ENCODE measurements around the gene PIGU.
"Not testable (repeated sequence)": the region's sequence is repeated elsewhere in the genome, so short reads cannot be mapped to it uniquely, and the experiment has no call there.

Gene PIGU, protein sequence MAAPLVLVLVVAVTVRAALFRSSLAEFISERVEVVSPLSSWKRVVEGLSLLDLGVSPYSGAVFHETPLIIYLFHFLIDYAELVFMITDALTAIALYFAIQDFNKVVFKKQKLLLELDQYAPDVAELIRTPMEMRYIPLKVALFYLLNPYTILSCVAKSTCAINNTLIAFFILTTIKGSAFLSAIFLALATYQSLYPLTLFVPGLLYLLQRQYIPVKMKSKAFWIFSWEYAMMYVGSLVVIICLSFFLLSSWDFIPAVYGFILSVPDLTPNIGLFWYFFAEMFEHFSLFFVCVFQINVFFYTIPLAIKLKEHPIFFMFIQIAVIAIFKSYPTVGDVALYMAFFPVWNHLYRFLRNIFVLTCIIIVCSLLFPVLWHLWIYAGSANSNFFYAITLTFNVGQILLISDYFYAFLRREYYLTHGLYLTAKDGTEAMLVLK

DNA sequence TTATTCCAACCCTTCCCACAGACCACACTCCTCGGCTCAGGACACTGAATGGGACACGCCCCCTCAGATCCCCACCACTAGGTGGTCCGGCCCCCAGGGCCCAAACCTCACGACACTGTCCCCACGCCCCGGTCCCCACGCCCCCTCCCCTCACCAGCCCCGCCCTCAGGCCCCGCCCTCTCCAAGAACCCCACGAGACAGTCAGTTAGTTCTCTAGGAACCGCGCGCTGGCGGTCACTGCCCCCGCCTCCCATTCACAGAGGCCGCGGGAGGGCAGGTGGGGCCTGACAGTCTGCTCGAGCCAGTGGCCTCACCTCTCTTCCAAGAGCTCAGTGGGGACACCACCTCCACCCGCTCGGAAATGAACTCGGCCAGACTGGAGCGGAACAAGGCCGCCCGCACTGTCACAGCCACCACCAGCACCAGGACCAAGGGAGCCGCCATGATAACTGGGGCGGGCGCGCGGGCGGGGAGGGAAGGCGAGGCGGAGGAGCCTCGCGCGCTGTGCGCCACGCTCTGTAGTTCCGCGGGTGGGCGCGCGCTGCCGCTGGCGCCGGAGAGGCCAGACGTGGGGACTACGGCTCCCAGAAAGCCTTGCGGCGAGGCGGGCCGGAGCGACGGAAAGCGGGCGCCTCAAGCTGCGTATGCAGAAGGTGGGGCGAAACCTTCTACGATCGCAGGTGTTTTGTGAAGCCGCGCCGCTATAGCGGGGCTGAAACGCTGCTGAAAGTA lies at the start of gene PIGU:
Gene PIGU, minus strand, starts transcription at position 451 of the 732 bp plus-strand sequence. Its CDS starts 7 bp downstream, at position 444.
- peak; percentile 95 for DNase-seq

DNA sequence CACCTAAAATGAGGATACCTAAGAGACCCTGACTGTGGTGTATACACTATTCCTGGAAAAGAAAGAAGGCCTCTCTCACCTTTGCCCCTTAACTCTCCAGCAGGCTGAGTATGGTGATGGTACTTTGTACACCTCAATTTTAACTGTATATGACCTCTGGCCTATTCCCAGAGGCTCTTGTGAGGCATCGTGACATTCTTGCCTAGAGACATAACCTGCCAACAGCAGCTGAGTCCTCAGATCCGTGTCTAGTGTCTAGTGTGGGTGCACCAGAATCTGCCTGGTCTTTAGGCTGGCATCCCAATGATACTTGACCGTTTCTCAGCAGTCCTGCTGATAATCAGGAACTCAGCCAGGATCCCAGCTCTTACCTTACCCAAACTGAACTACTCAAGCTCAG lies 47.3 kb upstream of the PIGU start:
- no peak for DNase-seq

DNA sequence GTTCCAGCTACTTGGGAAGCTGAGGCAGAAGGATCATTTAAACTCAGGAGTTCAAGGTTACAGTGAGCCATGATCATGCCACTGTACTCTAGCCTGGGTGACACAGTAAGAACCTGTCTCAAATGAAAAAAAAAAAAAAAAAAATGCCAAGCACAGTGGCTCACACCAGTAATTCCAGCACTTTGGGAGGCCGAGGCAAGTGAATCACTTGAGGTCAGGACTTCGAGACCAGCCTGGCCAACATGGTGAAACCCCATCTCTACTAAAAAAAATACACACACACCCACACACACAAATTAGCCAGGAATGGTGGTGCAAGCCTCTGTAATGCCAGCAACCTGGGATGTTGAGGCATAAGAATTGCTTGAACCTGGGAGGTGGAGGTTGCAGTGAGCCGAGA lies 45.7 kb upstream of the PIGU start:
- DNase-seq = not testable (repeated sequence)

DNA sequence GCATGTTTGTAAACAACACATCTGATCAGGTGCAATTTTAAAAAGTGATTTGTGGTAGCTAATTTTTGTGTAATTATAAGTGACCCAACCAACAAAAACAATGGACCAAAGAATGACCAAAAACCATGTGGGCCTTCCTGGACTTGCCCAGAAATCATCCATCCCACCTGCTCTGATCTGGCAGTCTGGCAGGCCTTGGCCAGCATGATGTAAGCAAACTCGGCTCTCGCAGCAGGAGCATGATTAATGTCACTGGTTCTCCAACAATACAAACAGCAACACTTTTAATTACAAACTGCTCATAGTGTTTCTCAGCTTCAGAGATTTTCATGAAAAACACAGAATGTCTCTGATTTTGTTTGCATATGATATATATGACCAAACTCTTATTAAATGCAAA lies 43.4 kb upstream of the PIGU start:
- no peak for DNase-seq

DNA sequence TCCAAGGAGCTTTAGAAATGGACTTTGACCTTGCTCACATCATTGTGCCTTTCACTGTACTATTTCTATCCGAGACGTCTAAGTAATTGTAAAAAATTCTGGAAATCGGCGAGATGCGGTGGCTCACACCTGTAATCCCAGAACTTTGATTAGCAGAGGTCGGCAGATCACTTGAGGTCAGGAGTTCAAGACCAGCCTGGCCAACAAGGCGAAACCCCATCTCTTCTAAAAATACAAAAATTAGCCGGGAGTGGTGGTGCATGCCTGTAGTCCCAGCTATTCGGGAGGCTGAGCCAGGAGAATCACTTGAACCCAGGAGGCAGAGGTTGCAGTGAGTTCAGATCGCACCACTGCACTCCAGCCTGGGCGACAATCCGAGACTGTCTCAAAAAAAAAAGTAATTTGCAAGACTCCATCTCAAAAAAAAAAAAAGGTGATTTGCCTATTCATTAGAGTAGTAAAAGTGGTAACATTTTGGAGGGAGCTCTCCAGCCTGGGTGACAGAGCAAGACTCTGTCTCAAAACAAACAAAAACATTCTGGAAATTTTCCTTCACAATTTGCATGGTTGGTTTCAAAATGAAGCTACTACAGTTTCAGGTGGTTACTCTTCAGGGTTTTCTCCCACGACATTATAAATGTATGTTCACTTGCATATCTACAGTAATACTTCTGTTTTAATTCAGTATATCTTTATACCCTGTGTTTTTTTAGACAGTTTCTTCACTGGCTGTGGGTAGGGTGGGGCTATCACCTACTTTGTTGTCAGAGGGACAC lies 42.5 kb upstream of the PIGU start:
- DNase-seq = not testable (repeated sequence)

DNA sequence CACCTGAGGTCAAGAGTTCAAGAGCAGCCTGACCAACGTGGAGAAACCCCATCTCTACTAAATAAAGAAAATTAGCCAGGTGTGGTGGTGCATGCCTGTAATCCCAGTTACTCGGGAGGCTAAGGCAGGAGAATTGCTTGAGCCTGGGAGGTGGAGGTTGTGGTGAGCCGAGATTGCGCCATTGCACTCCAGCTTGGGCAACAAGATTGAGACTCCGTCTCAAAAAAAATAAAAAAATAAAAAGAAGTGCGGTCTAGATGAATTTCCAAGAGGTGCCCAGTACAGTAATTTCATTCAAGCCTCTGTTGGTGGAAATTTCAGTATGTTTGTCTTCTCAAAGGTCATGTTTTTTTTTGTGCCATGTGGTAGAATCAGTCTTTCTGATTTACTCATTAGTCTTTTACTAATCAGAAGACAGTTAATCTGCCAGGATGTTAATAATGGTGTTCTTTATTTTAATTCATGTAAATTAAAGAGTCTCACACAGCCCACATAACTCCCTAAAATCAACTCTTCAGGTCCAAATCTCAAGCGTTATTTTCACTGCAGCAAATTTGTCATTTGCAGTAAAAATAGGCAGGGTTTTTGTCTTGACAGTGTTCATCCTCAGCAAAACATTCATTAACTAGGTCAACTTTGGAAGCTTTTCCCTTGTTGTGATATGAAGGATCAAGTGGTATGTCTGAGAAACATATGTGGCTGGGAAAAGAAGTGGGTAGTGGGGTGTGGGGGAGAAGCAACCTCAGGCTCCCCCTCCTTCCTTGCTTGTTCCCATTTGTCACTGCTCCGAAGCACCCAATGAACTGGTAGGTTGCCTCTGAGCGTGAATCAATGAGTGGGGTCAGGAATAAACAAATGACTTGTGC lies 40.6 kb upstream of the PIGU start:
- no peak for DNase-seq

DNA sequence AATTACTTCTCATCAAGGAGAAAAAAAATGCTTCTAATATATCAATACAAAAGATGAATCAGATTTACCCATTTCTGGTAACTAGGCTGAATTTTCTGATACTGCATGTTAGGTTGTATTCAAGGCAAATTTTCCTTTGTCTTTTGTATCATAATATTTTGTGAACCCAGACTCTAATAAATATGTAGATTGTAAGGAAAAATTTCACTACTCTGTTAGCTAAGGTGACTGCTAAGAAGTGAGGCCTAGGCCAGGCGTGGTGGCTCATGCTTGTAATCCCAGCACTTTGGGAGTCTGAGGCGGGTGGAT lies 40.0 kb upstream of the PIGU start:
- no peak for DNase-seq

DNA sequence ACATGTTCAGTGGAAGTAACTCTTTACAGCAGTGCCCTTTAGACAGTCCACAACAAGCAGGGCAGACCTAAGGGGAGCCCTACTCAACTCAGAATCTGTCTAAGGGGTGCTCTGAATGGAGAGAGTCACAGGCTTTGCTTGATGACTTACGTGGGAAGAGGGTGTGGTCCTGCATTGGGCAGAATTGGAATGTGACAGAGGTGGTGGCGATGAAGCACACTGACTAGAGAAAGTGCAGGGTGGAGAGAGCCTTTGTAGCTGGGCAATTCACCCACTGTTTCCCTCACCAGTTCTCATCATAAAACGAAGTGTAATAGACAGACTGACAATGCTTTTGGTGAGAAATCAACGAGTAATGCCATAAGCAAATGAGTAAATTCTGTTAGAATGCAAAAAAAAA lies 38.5 kb upstream of the PIGU start:
- no peak for DNase-seq

DNA sequence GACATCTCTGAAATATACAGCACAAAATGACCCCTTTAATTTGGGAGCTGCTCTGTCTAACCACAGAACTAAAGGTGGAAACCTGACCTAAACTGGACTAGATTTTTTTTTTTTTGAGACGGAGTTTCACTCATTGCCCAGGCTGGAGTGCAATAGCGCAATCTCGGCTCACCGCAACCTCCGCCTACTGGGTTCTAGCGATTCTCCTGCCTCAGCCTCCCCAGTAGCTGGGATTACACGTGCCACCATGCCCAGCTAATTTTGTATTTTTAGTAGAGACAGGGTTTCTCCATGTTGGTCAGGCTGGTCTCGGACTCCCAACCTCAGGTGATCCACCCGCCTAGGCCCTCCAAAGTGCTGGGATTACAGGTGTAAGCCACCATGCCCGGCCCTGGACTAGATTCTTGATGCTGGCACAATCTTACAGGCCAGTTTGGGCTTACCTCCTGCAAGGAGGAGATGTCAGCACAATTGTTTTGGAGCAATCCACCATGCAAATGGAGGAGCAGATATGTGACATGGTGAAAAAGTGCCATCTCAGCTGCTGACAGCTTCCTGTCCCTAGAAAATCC lies 37.1 kb upstream of the PIGU start:
- not testable (repeated sequence) for DNase-seq

DNA sequence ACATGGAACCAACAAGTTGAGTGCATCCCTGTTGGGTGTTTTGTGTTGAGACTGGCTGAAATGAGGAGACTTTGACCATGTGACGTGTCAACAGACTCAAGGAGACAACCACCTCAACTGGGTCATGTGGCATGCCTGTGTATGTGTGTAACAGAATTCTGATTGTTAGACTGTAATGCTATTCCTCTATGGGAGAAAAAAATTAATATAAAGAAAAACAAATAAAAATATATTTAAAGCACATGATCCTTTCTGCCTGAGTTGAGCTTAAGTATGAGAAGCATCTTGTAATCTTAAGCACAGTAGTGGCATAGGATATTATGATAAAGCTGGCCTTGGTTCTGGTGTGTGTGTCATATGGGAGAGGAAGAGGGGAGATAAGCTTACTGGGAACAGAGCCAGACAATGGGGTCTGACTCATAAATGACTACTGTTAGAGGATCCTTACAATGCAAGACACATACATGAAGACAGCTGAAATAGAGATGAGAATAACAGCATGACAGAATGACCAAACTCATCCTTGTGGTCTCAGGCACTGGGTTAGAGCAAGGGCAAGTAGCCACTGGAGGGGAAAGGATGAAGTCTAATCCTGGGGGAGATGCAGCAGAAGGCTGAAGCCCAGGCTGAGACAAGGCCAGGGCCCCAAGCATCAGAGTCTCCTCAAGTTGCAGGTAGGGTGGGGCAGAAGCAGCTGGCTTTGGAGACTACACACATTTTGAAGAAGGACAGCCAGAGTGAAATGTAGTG lies 36.5 kb upstream of the PIGU start:
- DNase-seq = no peak

DNA sequence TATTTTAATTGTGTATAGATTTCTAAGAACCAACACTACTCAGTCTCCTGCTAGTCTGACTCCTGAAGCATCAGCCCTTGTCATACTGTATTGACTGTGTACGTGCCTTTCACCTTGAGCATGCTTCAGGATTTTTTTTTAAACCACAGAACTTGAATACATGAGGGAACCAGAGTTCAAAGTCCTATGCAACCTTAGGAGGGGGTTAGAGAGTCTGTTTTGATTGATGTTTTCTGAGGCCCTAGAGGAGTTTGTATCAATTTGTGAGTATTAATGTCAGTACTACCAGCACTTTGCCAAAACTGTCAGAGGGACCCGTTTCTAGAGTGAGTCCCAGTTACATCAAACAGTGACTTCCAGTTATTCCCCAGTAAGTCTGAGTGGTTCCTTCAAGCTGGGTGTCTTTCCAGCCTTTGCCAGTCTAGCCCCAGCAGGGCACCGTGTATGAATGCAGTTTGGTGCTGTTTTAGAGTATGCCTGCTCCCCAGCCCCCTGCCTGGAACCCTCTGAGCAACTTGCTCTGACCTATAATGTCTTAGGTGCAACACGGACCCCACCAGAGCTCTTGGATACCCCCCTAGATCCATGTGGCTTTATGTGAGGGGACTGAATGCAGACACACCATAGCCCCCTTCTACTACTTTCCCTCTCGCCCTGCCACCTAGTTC lies 35.8 kb upstream of the PIGU start:
- no peak for DNase-seq

DNA sequence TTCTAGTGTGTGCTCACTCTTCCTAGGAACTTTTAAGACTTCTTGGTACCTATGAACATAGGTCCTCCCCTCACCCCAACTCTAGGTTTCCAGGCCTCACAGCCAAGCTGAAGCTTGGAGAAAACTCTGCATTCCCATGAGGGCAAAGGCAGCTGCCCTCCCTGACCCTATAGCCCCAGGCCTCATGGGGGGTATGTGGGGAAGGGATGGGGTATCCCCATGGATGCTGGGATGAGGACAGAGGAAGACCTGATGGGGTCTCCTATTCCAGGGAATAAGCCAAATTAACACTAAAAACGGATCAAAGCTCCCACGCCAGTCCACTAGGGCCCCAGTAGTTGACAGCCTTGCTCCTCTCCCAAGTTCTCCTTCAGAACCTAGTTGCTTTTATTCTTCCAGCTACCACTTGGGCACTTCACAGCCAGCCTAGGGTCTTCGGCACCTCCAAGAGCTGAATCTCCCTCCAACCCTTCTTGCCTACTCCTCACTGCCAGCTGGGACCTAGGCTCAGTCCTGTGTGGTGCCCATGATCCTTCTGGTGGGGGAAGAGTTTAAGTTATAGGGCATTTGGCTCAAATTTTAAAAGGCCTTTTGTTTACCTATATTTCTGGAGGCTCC lies 35.0 kb upstream of the PIGU start:
- DNase-seq = no peak

DNA sequence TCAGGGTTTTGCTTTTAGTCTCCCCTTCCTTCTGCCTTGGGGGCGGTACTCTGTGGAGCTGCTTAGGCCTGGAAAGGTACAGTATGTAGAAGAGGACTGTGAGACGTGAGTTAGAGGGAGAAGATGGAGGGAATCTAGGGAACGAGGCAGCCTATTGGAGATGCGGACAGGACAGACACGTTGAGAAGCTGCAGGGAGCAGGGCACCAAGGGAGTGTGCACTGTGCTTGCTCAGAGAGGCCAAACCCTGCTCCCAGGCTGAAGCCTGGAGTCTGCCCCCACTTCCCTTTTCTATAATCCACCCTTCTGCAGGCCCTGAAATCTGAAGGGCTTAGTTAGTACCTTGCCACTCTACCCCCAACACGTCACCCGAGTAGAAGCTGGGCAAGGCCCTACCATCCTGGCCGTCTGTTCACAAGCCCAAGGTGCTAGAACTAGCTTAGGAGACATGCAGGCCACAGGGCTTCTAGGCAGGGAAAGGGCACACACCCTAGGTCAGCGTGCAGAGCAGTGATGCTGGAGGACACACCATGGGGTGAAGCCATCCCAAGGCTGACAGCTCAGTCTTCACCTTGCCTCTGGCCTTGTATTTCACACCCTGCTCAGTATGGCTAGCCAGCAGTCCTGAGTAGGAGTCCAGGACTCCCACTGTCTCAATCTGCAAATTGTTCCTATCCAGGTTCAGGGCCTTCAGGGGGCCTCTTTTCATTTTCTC lies 34.1 kb upstream of the PIGU start:
- no peak for DNase-seq

DNA sequence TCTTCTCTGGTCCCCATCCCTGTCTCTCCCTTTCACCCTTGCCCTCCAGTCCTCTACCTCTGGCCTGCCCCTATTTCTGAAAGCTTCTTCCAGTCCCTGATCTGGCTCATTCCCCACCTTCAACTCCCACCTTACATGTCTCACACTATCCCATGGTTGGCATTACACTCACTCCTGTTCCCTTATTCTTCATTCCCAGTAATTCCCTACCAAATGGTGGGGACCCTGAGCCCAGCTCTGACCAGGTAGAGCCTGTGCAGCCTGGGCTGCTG lies 33.6 kb upstream of the PIGU start:
- no peak for DNase-seq

DNA sequence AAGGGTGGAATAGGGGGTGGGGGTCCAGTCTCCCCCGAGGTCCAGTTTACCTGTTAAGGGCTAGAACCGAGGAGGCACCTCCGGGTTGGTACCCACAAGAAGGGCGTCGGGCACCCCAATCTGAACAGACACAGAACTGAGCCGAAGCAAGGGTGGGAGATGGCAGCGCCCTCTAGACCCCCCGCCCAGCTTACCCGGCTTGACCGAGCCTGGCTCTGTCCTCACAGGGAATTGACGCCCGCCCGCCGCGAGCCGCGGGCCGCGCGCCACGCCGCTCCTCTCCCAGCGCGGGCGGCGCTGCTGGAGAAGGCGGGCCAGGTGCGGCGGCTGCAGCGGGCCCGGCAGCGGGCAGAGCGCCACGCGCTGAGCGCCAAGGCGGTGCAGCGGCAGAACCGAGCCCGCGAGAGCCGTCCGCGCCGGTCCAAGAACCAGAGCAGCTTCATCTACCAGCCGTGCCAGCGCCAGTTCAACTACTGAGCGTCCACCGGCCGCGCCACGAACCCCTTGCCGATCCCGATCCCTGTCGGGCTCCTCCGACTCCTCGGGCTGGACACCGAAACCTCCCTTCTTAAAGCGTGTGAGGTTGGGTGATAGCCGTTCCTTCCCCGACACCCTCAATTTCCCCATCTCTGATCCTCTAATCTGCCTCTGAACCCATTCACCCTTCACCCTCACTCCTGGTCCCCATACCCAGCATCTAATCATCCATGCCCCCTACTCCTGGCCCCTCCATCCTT lies 33.1 kb upstream of the PIGU start:
- no peak for DNase-seq

DNA sequence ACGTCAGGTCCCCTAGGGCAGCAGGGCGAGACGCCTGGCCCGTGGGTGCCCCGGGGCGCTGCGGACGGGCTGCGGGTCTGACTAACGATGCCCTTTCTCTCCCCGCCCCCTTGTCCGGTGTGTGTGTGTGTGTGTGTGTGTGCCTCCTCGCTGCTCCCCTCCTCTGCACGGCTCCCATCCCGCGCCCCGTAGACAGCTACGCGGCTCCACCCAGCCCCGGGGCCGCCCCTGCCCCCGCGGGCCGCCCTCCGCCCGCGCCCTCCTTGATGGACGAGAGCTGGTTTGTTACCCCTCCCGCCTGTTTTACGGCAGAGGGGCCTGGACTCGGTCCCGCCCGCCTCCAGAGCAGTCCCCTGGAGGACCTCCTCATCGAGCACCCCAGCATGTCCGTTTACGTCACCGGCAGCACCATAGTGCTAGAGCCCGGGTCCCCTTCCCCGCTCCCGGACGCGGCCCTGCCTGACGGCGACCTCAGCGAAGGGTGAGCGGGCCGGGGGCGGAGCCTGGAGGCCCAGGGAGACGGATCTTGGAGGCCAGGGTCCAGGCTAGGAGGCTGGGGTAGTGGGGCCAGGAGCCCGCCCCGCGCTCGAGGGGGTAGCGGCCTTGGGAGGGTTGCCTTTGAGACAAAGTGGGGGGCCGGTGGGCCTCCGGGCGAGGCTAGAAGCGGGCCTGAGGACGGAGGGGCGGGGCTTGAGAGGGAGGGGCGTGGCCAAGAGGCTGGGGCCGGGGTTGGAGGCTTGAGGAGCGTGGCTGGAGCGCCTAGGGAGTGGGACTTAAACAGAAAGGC lies 32.3 kb upstream of the PIGU start:
- peak; percentile 88 to 89 for DNase-seq

DNA sequence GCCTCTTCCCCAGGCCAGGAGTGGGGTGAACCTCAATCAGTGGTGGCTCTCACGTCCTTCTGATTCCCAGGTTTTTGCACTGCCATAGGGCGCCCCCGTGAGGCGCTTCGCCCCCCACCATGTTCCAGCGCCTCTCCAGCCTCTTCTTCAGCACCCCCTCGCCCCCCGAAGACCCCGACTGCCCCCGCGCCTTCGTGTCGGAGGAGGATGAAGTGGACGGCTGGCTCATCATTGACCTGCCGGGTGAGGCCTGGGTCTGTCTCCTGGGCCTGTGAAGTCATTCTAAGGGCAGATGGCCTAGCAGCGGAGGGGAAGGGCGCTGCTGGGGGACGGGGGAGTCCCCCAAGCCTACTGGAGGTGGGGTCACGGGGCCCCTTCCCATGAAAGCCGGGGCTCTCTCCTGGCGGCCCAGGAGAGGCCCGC lies 31.7 kb upstream of the PIGU start:
- DNase-seq = peak; percentile 66 to 71

Measured in activated CD4-positive, alpha-beta T cell treated with anti-CD3 and anti-CD28 coated beads, Interleukin-2, amount 50 U/mL, for 48 hours (primary cell).